Pancreas (tissue), 10 donors: ENCODE data around the gene ITGB2. TPM values are rescaled to one million over a fixed set of nuclear protein-coding genes. Genes with fewer than 3 reads are reported as not detected.

ENCODE experiments used
- ATAC-seq, 4 donors: fragments of 200-7000 bp; cut with Tn5 transposase; one replicate each; pipeline versions ENCODE4 v1.8.0 to v1.9.1; 2020; ENCODE audit warnings: mild to moderate bottlenecking in 4 of 4, moderate library complexity in 4 of 4
- DNase-seq, 6 donors: peaks; one replicate each; pipeline ENCODE4 v3.0.0-alpha.2; 2020
- FAIRE-seq: peaks from 2 replicates; lab custom pipeline; 2012; peaks lifted over from hg19 to GRCh38; lab: Jason Lieb, UNC
- H3K27ac ChIP-seq, 4 donors: fragments of 200-600 bp; sonication (generic); 1 replicate in 3 of 4; 2 replicates in 1 of 4; pipeline versions ENCODE4 v1.5.0 to v1.8.0; 2020
- H3K27me3 ChIP-seq, 4 donors: fragments of 200-600 bp; one replicate each; pipeline ENCODE4 v1.8.0; 2021
- H3K36me3 ChIP-seq, 3 donors: fragments of 200-600 bp; sonication (generic) in 1 of 3; one replicate each; pipeline versions ENCODE4 v1.5.0 to v1.8.0; 2020 to 2021
- H3K4me1 ChIP-seq, 3 donors: fragments of 200-600 bp; one replicate each; pipeline ENCODE4 v1.8.0; 2021
- H3K4me3 ChIP-seq, 4 donors: fragments of 200-600 bp; sonication (generic) in 2 of 4; one replicate each; pipeline versions ENCODE4 v1.5.0 to v1.8.0; 2020 to 2021
- H3K9me3 ChIP-seq, 4 donors: fragments of 200-600 bp; one replicate each; pipeline ENCODE4 v1.8.0; 2021
- CTCF ChIP-seq, 4 donors: fragments of 200-600 bp; sonication (generic) in 3 of 4; IDR thresholded peaks; one replicate each; pipeline versions ENCODE4 v1.5.0 to v1.8.0; 2021; ENCODE audit warnings: antibody characterized with exemption in 4 of 4
- WGBS, 2 donors: extraction: QIAGEN DNeasy Blood & Tissue Kit; methylation state at CpG; one replicate each; pipeline ENCODE4 v1.1.7; 2013; 5-methylcytosine and 5-hydroxymethylcytosine counted together
- intact Hi-C, 3 donors: fragments of 100-400 bp; cut with DNase I; formaldehyde crosslinking; loops; one replicate each; pipeline versions ENCODE4 v1.11.1 to v1.14.2; 2022
- polyA plus RNA-seq, 2 donors: library from polyadenylated mRNA; stranded (reverse); fragments of 200-250 nt; gene quantifications; one replicate each; pipeline ENCODE4 v1.2.3, GENCODE V29; 2013
- total RNA-seq, 6 donors: library from RNA; stranded (reverse); fragmentation: NEBNext Ultra II Directional in 4 of 6; extraction: Animal tissue kit (Norgen Biotek cat#: 25700) in 4 of 6; gene quantifications; one replicate each; pipeline versions ENCODE4 v1.2.1 to v1.2.4, GENCODE V29; 2021 to 2023
- donor health status: healthy with polysubstance abuse.
- donor health status: DM: no; HTN: no; CAD: no; lungs with moderate emphysema.
- donor health status: DM: no; HTN: no; CAD: no.
- donor health status: control.
- donor health status: control.
- donor health status: Bipolar disorder and iron deficiency.
- donor health status: DM: yes; HTN: yes; CAD: no.
- donor health status: DM: no; HTN: no; CAD: no.
- donor health status: DM: no; HTN: no; CAD: no.
- donor health status: DM: yes; HTN: yes; CAD: no.

ITGB2 gene
- total and polyA plus RNA-seq, 8 donors: 1.1 to 88.0 (median 11.6) TPM

- FAIRE-seq: no peak
- no peaks in the 10 kb centered on the region for H3K27me3 ChIP-seq
- intact Hi-C loops: no loop called here
- no peaks in the 10 kb centered on the region for H3K4me1 ChIP-seq
- TF ChIP-seq CTCF (IDR thresholded peaks at IDR 0.05): peak; percentile 52 to 72 (median 60)
- 32 to 35% methylated on average over 15 of the region's 15 CpGs for WGBS, 2 donors
- peak in 4 of 6 donors; percentile 16 to 85 (median 59) for DNase-seq
- H3K9me3 ChIP-seq: no peaks in the 10 kb centered on the region
- no peaks in the 10 kb centered on the region for H3K36me3 ChIP-seq
- no peak overlapping the region for H3K27ac ChIP-seq
- peak; percentile 70 to 90 (median 81) for ATAC-seq
- H3K4me3 ChIP-seq: no peak overlapping the region
Observed at GRCh38 chr21:44892536-44893277, 28.0 kb downstream of the ITGB2 start.

GRCh38 chr21:44892095-44892494 lies 28.6 kb downstream of the ITGB2 start:
- Histone ChIP-seq H3K4me3 (no peak overlapping the region), H3K27me3 (no peaks in the 10 kb centered on the region)
- intact Hi-C loops: no loop called here

GRCh38 chr21:44891631-44892031 lies 29.1 kb downstream of the ITGB2 start:
- intact Hi-C loops: no loop called here
- DNase-seq: peak in 2 of 6 donors; percentile 57 to 65
- H3K36me3 ChIP-seq: no peaks in the 10 kb centered on the region
- no peak for FAIRE-seq
- no peak overlapping the region for H3K4me3 ChIP-seq
- H3K27ac ChIP-seq: no peak overlapping the region
- no peak for ATAC-seq
- H3K4me1 ChIP-seq: no peaks in the 10 kb centered on the region
- 49 to 68% methylated on average over 15 of the region's 15 CpGs for WGBS, 2 donors
- no peaks in the 10 kb centered on the region for H3K27me3 ChIP-seq
- no peaks in the 10 kb centered on the region for H3K9me3 ChIP-seq
- TF ChIP-seq CTCF (IDR thresholded peaks at IDR 0.05): no peak

More at GRCh38 chr21:44892095-44892494, 28.6 kb downstream of the ITGB2 start:
- 57 to 72% methylated on average over 19 of the region's 19 CpGs for WGBS, 2 donors
- Histone ChIP-seq H3K36me3 (no peaks in the 10 kb centered on the region), H3K27ac (no peak overlapping the region), H3K4me1 (no peaks in the 10 kb centered on the region), H3K9me3 (no peaks in the 10 kb centered on the region)
- no peak for FAIRE-seq
- no peak for ATAC-seq
- DNase-seq: peak in 1 of 6 donors; percentile 26
- no peak for TF ChIP-seq CTCF (IDR thresholded peaks at IDR 0.05)

- intact Hi-C loops: no loop called here
- 41 to 56% methylated on average over 9 of the region's 9 CpGs for WGBS, 2 donors
- Histone ChIP-seq H3K36me3 (no peaks in the 10 kb centered on the region), H3K9me3 (no peaks in the 10 kb centered on the region), H3K27me3 (no peaks in the 10 kb centered on the region), H3K4me1 (no peaks in the 10 kb centered on the region), H3K4me3 (no peak overlapping the region), H3K27ac (no peak overlapping the region)
- TF ChIP-seq CTCF (IDR thresholded peaks at IDR 0.05): no peak
- DNase-seq: peak in 2 of 6 donors; percentile 56 to 75
- FAIRE-seq: no peak
- ATAC-seq: no peak
Observed at GRCh38 chr21:44890961-44891541, 29.6 kb downstream of the ITGB2 start.
